H1 (cell line): ENCODE measurements around the gene DENND1A.

Experiments used
- BCL11A ChIP-seq, 2 experiments: IDR thresholded peaks; one replicate each; pipeline ENCODE4 v1.6.1; 2011; ENCODE audit warnings: low read depth in 2 of 2, low read length in 2 of 2, mild to moderate bottlenecking in 2 of 2
- JUN ChIP-seq: IDR thresholded peaks from 2 replicates; pipeline ENCODE4 v1.6.1; 2011; ENCODE audit warnings: low read depth, mild to moderate bottlenecking, improper control_type of control experiment, low read length
- POLR2A ChIP-seq, 2 experiments: IDR thresholded peaks; 1 replicate in 1 of 2; 2 replicates in 1 of 2; pipeline ENCODE4 v1.6.1; 2011; ENCODE audit warnings: low read depth in 2 of 2, low read length in 2 of 2, mild to moderate bottlenecking in 2 of 2; ENCODE audit errors: control extremely low read depth in 1 of 2
- RFX5 ChIP-seq: IDR thresholded peaks from 2 replicates; pipeline ENCODE4 v1.6.1; 2011; ENCODE audit warnings: low read depth, low read length, improper control_type of control experiment, borderline replicate concordance
- SAP30 ChIP-seq: fragments of 300-600 bp; sonication (generic); IDR thresholded peaks from 2 replicates; pipeline ENCODE4 v1.7.1; 2012; ENCODE audit warnings: low read length, moderate library complexity, mild to moderate bottlenecking, inconsistent platforms; ENCODE audit not compliant: insufficient read depth, insufficient replicate concordance
- SIN3A ChIP-seq, 2 experiments: IDR thresholded peaks in 1 of 2; conservative IDR thresholded peaks in 1 of 2; 2 replicates each; pipeline ENCODE4 v1.6.1; 2011 to 2012; ENCODE audit warnings: low read length in 2 of 2, improper control_type of control experiment in 1 of 2, low read depth in 1 of 2, mild to moderate bottlenecking in 1 of 2
- SUZ12 ChIP-seq: fragments of 200-600 bp; sonication (generic); IDR thresholded peaks from 2 replicates; pipeline ENCODE4 v1.6.1; 2012; ENCODE audit warnings: mild to moderate bottlenecking, inconsistent platforms, low read length, moderate library complexity, mixed read lengths
- TCF12 ChIP-seq: IDR thresholded peaks from 2 replicates; pipeline ENCODE4 v1.6.1; 2011; ENCODE audit warnings: low read depth, mild to moderate bottlenecking, low read length
- TEAD4 ChIP-seq: IDR thresholded peaks from 2 replicates; pipeline ENCODE4 v1.6.1; 2012; ENCODE audit warnings: low read depth, low read length, inconsistent platforms, mixed read lengths
- ZNF274 ChIP-seq: IDR thresholded peaks from 2 replicates; pipeline ENCODE4 v1.7.0; 2012; ENCODE audit warnings: low read length, borderline replicate concordance; ENCODE audit errors: extremely low read depth
- TF ChIP-seq, protein P1 (sequence below), 3 experiments: IDR thresholded peaks; 1 replicate in 2 of 3; 2 replicates in 1 of 3; pipeline versions ENCODE4 v1.5.1 to v1.6.1; 2011; ENCODE audit warnings: low read length in 3 of 3, mild to moderate bottlenecking in 3 of 3, inconsistent platforms in 2 of 3, low read depth in 1 of 3, moderate library complexity in 1 of 3; ENCODE audit not compliant: insufficient read depth in 1 of 3; ENCODE audit errors: control extremely low read depth in 1 of 3
- TF ChIP-seq, protein P2 (sequence below): IDR thresholded peaks from 2 replicates; pipeline ENCODE4 v1.6.1; 2012; ENCODE audit warnings: low read length, inconsistent platforms

DNA sequence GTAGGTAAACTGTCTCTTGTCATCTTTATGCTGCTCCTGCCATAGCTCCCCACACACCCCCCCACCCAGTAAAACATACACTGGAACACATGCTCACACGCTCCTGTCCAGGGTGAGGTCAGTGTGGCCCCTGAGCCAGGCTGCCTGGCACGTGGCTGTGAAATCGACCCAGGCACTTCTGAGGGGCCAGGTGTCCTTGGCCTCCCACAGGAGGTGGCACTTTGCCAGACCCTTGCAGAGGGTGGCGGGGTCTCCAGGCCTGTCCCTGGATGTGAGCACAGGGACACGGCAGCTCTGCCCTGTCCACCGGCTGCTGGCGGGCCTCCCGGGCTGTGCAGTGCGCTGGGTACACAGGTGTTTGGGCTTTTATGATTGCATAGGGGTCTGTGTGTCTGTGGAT lies 583.9 kb downstream of the DENND1A start:
- no peak for TF ChIP-seq ZNF274
- TF ChIP-seq JUN: no peak
- no peak for TF ChIP-seq BCL11A (IDR thresholded peaks at IDR 0.05; ENCODE audit: low read depth in 2 of 2, low read length in 2 of 2)
- no peak for TF ChIP-seq TEAD4
- TF ChIP-seq SUZ12: no peak
- TF ChIP-seq, protein P1, sequence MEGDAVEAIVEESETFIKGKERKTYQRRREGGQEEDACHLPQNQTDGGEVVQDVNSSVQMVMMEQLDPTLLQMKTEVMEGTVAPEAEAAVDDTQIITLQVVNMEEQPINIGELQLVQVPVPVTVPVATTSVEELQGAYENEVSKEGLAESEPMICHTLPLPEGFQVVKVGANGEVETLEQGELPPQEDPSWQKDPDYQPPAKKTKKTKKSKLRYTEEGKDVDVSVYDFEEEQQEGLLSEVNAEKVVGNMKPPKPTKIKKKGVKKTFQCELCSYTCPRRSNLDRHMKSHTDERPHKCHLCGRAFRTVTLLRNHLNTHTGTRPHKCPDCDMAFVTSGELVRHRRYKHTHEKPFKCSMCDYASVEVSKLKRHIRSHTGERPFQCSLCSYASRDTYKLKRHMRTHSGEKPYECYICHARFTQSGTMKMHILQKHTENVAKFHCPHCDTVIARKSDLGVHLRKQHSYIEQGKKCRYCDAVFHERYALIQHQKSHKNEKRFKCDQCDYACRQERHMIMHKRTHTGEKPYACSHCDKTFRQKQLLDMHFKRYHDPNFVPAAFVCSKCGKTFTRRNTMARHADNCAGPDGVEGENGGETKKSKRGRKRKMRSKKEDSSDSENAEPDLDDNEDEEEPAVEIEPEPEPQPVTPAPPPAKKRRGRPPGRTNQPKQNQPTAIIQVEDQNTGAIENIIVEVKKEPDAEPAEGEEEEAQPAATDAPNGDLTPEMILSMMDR (IDR thresholded peaks at IDR 0.05; ENCODE audit: control extremely low read depth in 1 of 3, insufficient read depth in 1 of 3, low read depth in 1 of 3, low read length in 3 of 3): no peak
- TF ChIP-seq POLR2A (IDR thresholded peaks at IDR 0.05; ENCODE audit: control extremely low read depth in 1 of 2, low read depth in 2 of 2, low read length in 2 of 2): no peak
- TF ChIP-seq RFX5: no peak
- no peak for TF ChIP-seq SIN3A (conservative IDR thresholded peaks at IDR 0.05 in 1 of 2, IDR thresholded peaks at IDR 0.05 in 1 of 2; ENCODE audit: low read depth in 1 of 2, low read length in 2 of 2)
- TF ChIP-seq SAP30: no peak
- no peak for TF ChIP-seq TCF12
- TF ChIP-seq, protein P2, sequence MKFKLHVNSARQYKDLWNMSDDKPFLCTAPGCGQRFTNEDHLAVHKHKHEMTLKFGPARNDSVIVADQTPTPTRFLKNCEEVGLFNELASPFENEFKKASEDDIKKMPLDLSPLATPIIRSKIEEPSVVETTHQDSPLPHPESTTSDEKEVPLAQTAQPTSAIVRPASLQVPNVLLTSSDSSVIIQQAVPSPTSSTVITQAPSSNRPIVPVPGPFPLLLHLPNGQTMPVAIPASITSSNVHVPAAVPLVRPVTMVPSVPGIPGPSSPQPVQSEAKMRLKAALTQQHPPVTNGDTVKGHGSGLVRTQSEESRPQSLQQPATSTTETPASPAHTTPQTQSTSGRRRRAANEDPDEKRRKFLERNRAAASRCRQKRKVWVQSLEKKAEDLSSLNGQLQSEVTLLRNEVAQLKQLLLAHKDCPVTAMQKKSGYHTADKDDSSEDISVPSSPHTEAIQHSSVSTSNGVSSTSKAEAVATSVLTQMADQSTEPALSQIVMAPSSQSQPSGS: no peak
